GM12878 (cell line): ENCODE results near the gene WDFY3. TPM values are rescaled to one million over a fixed set of nuclear protein-coding genes. Genes with fewer than 3 reads are reported as not detected.

Experiments used
- ATAC-seq: fragments of 200-7000 bp; cut with Tn5 transposase; 3 replicates; pipeline ENCODE4 v1.9.1; 2020; ENCODE audit warnings: mild to moderate bottlenecking, moderate library complexity
- BruUV-seq: library from RNA; stranded (reverse); fragments of 400-500 nt; replicated peaks from 2 replicates; lab custom pipeline; 2021; lab: Mats Ljungman, UMichigan
- CTCF ChIA-PET: fragments of 300-600 bp; sonication (Branson Sonifier 250); formaldehyde crosslinking; extraction: SDS; loops from one replicate; lab custom pipeline; 2021; ENCODE audit warnings: inconsistent platforms; lab: Yijun Ruan, JAX
- POLR2A ChIA-PET: fragments of 350-600 bp; formaldehyde crosslinking; extraction: SDS; loops from one replicate; lab custom pipeline; 2021; ENCODE audit warnings: inconsistent platforms; lab: Charles Lee
- RAD21 ChIA-PET: fragments of 300-600 bp; sonication (Branson Sonifier 250); formaldehyde crosslinking; loops from one replicate; lab custom pipeline; 2023; ENCODE audit warnings: antibody characterized with exemption; ENCODE audit not compliant: unreplicated experiment; lab: Charles Lee
- SMC1A ChIA-PET: fragments of 300-600 bp; sonication (Branson Sonifier 250); formaldehyde crosslinking; loops from one replicate; lab custom pipeline; 2023; ENCODE audit not compliant: unreplicated experiment, uncharacterized antibody; lab: Charles Lee
- DNase-seq: peaks from one replicate; pipeline ENCODE4 v3.0.0-alpha.2; 2011; ENCODE audit warnings: low read depth, low spot score
- FAIRE-seq: peaks from 3 replicates; lab custom pipeline; 2011; peaks lifted over from hg19 to GRCh38; lab: Jason Lieb, UNC
- H2AFZ ChIP-seq: 2 replicates; pipeline ENCODE4 v1.6.0; 2011; ENCODE audit warnings: low read depth, low read length, control low read depth; ENCODE audit not compliant: control insufficient read depth
- H3K27ac ChIP-seq: 2 replicates; pipeline ENCODE4 v1.5.1; 2011; ENCODE audit warnings: control low read depth; ENCODE audit not compliant: control insufficient read depth, insufficient read depth
- H3K27me3 ChIP-seq, 2 experiments: replicated peaks in 1 of 2; 2 replicates each; pipeline versions ENCODE4 v1.6.0 to v1.6.1; 2011; ENCODE audit warnings: low read length in 1 of 2; ENCODE audit not compliant: control insufficient read depth in 2 of 2, insufficient read depth in 2 of 2
- H3K36me3 ChIP-seq, 2 experiments: 2 replicates each; pipeline ENCODE4 v1.5.1; 2011; ENCODE audit warnings: low read length in 1 of 2; ENCODE audit not compliant: control insufficient read depth in 2 of 2, insufficient read depth in 2 of 2
- H3K4me1 ChIP-seq: 2 replicates; pipeline ENCODE4 v1.6.1; 2011; ENCODE audit warnings: mild to moderate bottlenecking, low read length, moderate library complexity, mixed read lengths; ENCODE audit not compliant: control insufficient read depth, insufficient read depth
- H3K4me2 ChIP-seq: 2 replicates; pipeline ENCODE4 v1.6.0; 2011; ENCODE audit warnings: control low read depth; ENCODE audit not compliant: control insufficient read depth, insufficient read depth
- H3K4me3 ChIP-seq: fragments of 200-600 bp; sonication (generic); 2 replicates; pipeline ENCODE4 v1.5.1; 2016
- H3K79me2 ChIP-seq: 2 replicates; pipeline ENCODE4 v1.6.0; 2011; ENCODE audit warnings: low read length; ENCODE audit not compliant: control insufficient read depth, insufficient read depth
- H3K9ac ChIP-seq: 2 replicates; pipeline ENCODE4 v1.8.0; 2011; ENCODE audit warnings: low read length, control low read depth, mixed read lengths; ENCODE audit not compliant: control insufficient read depth, insufficient read depth
- H3K9me3 ChIP-seq: replicated peaks from 3 replicates; pipeline ENCODE4 v1.5.1; 2011; ENCODE audit warnings: mild to moderate bottlenecking, low read length; ENCODE audit not compliant: control insufficient read depth, insufficient read depth
- H4K20me1 ChIP-seq: 2 replicates; pipeline ENCODE4 v1.6.0; 2011; ENCODE audit not compliant: control insufficient read depth, insufficient read depth
- EP300 ChIP-seq, 2 experiments: fragments of 150-350 bp in 1 of 2; IDR thresholded peaks; 2 replicates each; pipeline ENCODE4 v1.6.1; 2011 to 2012; ENCODE audit warnings: low read depth in 2 of 2, low read length in 2 of 2, borderline replicate concordance in 1 of 2, improper control_type of control experiment in 1 of 2, inconsistent platforms in 1 of 2; ENCODE audit not compliant: control insufficient read depth in 1 of 2
- IRF5 ChIP-seq: fragments of 450-650 bp; IDR thresholded peaks from 2 replicates; pipeline ENCODE4 v1.6.1; 2017; ENCODE audit warnings: borderline replicate concordance
- PAX5 ChIP-seq: IDR thresholded peaks from 2 replicates; pipeline ENCODE4 v1.6.1; 2011; ENCODE audit warnings: low read depth, low read length, borderline replicate concordance
- RAD21 ChIP-seq: IDR thresholded peaks from 2 replicates; pipeline ENCODE4 v1.6.1; 2011; ENCODE audit warnings: mild to moderate bottlenecking, low read depth, low read length, moderate library complexity; ENCODE audit not compliant: insufficient read depth
- SUPT20H ChIP-seq: IDR thresholded peaks from 2 replicates; pipeline ENCODE4 v1.6.1; 2011; ENCODE audit warnings: low read depth, mild to moderate bottlenecking, low read length, moderate library complexity, borderline replicate concordance; ENCODE audit not compliant: control insufficient read depth
- USF2 ChIP-seq: IDR thresholded peaks from 2 replicates; pipeline ENCODE4 v1.6.1; 2011; ENCODE audit warnings: low read depth, low read length, improper control_type of control experiment, borderline replicate concordance
- YY1 ChIP-seq: IDR thresholded peaks from 2 replicates; pipeline ENCODE4 v1.6.1; 2011; ENCODE audit warnings: low read depth, mild to moderate bottlenecking, low read length
- ZNF207 ChIP-seq: fragments of 450-650 bp; IDR thresholded peaks from 2 replicates; pipeline ENCODE4 v1.6.1; 2014; ENCODE audit warnings: antibody characterized with exemption, mild to moderate bottlenecking, borderline replicate concordance
- ZZZ3 ChIP-seq: IDR thresholded peaks from 2 replicates; pipeline ENCODE4 v1.6.1; 2011; ENCODE audit warnings: low read depth; ENCODE audit not compliant: control insufficient read depth, insufficient read length
- WGBS: methylation state at CpG from one replicate; pipeline ENCODE4 v1.1.6; 2016; ENCODE audit warnings: low lambda C conversion rate; ENCODE audit not compliant: insufficient replicate concordance, insufficient coverage; ENCODE audit errors: missing lambda C conversion rate; 5-methylcytosine and 5-hydroxymethylcytosine counted together
- in situ Hi-C: fragments of 300-500 bp; cut with MboI; formaldehyde crosslinking; loops from 9 replicates; pipeline ENCODE4 v1.14.3; 2018; ENCODE audit warnings: mixed read lengths
- intact Hi-C: fragments of 100-400 bp; cut with micrococcal nuclease; formaldehyde crosslinking; loops from one replicate; pipeline ENCODE4 v1.14.2; 2022; ENCODE audit not compliant: unreplicated experiment
- polyA plus RNA-seq, 11 experiments: library from polyadenylated mRNA; depleted of rRNA in 4 of 11; unstranded in 6 of 11; stranded (reverse) in 5 of 11; fragments of >200 nt; fragmentation: Nextera tagmentation in 4 of 11; fragmentation: Illumina TruSeq in 1 of 11; extraction: Ambion mirVana in 4 of 11; extraction: Trizol in 1 of 11; gene quantifications; 1 replicate in 1 of 11; 2 replicates in 10 of 11; pipeline versions ENCODE4 v1.2.1 to v1.2.3, GENCODE V29; 2011 to 2016; ENCODE audit warnings: inconsistent platforms in 2 of 11, missing spikeins in 2 of 11, low read depth in 1 of 11
- total RNA-seq, 4 experiments: library from RNA; depleted of rRNA in 3 of 4; stranded (reverse); fragments of >200 nt in 3 of 4; fragmentation: Illumina TruSeq in 1 of 4; extraction: Trizol in 1 of 4; gene quantifications; 2 replicates each; pipeline versions ENCODE4 v1.2.1 to v1.2.3, GENCODE V29; 2013 to 2021

WDFY3 gene
- total and polyA plus RNA-seq, 10 of the 15 experiments (the other 5 are each of a cell fraction or from before 2014, with no cell fraction given), result 0.01 to 0.23 (median 0.12) TPM; not detected in 2

GRCh38 chr4:84718699-84719098 lies 247.8 kb downstream of the WDFY3 start (continued):
- TF ChIP-seq SUPT20H, result no peak
- TF ChIP-seq RAD21, result no peak
- TF ChIP-seq USF2, result no peak

- Histone ChIP-seq H3K27ac (no peak overlapping the region), H3K36me3 (no peaks in the 10 kb centered on the region), H3K79me2 (no peaks in the 10 kb centered on the region), H3K27me3 (no peaks in the 10 kb centered on the region), H2AFZ (no peak overlapping the region), H3K4me2 (no peak overlapping the region), H3K4me3 (no peak overlapping the region), H3K9ac (no peak overlapping the region), H3K9me3 (no peaks in the 10 kb centered on the region), H4K20me1 (no peaks in the 10 kb centered on the region), H3K4me1 (no peaks in the 10 kb centered on the region)
- FAIRE-seq (no peak), ATAC-seq (no peak), DNase-seq (no peak)
- POLR2A ChIA-PET, result no interaction called here
- intact Hi-C loops (no loop called here), in situ Hi-C loops (no loop called here)
- RAD21 ChIA-PET, result no interaction called here
- 36% methylated on average over 3 of the region's 3 CpGs for WGBS
- CTCF ChIA-PET, result no interaction called here
- SMC1A ChIA-PET, result no interaction called here
- TF ChIP-seq IRF5, result no peak
- no peak for TF ChIP-seq ZZZ3
- no peak for TF ChIP-seq PAX5
- TF ChIP-seq YY1, result no peak
- no peak for TF ChIP-seq EP300 (IDR thresholded peaks at IDR 0.05; ENCODE audit: borderline replicate concordance in 1 of 2, control insufficient read depth in 1 of 2, low read depth in 2 of 2, low read length in 2 of 2)
- no peak for TF ChIP-seq ZNF207
- no TSS peak for BruUV-seq
Observed at GRCh38 chr4:84710548-84710947, 255.9 kb downstream of the WDFY3 start.
